IMR-90 (cell line): ENCODE measurements around the gene IGFBPL1. TPM values are rescaled to one million over a fixed set of nuclear protein-coding genes. Genes with fewer than 3 reads are reported as not detected.

Source experiments
- ATAC-seq: fragments of 200-7000 bp; cut with Tn5 transposase; 2 replicates; pipeline ENCODE4 v1.9.1; 2020; ENCODE audit warnings: low read depth, mild to moderate bottlenecking, moderate library complexity
- BruUV-seq: library from RNA; stranded (reverse); fragments of 400-500 nt; replicated peaks from 2 replicates; lab custom pipeline; 2021; lab: Mats Ljungman, UMichigan
- CTCF ChIA-PET: fragments of 300-600 bp; formaldehyde crosslinking; extraction: SDS; loops from one replicate; lab custom pipeline; 2021; ENCODE audit warnings: antibody characterized with exemption; lab: Yijun Ruan, JAX
- POLR2A ChIA-PET: fragments of 300-600 bp; sonication (Branson Sonifier 250); formaldehyde crosslinking; loops from one replicate; lab custom pipeline; 2022; ENCODE audit warnings: antibody characterized with exemption; ENCODE audit not compliant: unreplicated experiment; lab: Charles Lee
- DNase-seq: peaks from one replicate; pipeline ENCODE4 v3.0.0; 2013
- H2AFZ ChIP-seq: replicated peaks from 2 replicates; pipeline ENCODE3; 2013; ENCODE audit warnings: low read length, mild to moderate bottlenecking; ENCODE audit not compliant: poor library complexity
- H2AK5ac ChIP-seq: 2 replicates; pipeline ENCODE4 v1.6.1; 2013; ENCODE audit warnings: low read depth, low read length, inconsistent platforms
- H2AK9ac ChIP-seq: replicated peaks from 2 replicates; pipeline ENCODE3; 2013; ENCODE audit warnings: mild to moderate bottlenecking, low read depth, low read length, moderate library complexity; ENCODE audit not compliant: poor library complexity
- H2BK120ac ChIP-seq: 2 replicates; pipeline ENCODE4 v1.6.1; 2013; ENCODE audit warnings: low read depth, low read length, inconsistent platforms
- H2BK15ac ChIP-seq: 3 replicates; pipeline ENCODE4 v1.6.1; 2013; ENCODE audit warnings: low read depth, low read length, inconsistent platforms
- H2BK20ac ChIP-seq: 2 replicates; pipeline ENCODE4 v1.6.1; 2013; ENCODE audit warnings: low read depth, mild to moderate bottlenecking, inconsistent platforms, low read length, moderate library complexity
- H2BK5ac ChIP-seq: 2 replicates; pipeline ENCODE4 v1.6.1; 2013; ENCODE audit warnings: mild to moderate bottlenecking, low read depth, low read length, inconsistent platforms; ENCODE audit not compliant: poor library complexity, severe bottlenecking
- H3K14ac ChIP-seq: replicated peaks from 2 replicates; pipeline ENCODE4 v1.6.1; 2013; ENCODE audit warnings: low read depth, low read length, inconsistent platforms
- H3K18ac ChIP-seq: 2 replicates; pipeline ENCODE4 v1.6.1; 2013; ENCODE audit warnings: low read depth, low read length, control low read depth
- H3K23ac ChIP-seq: 2 replicates; pipeline ENCODE4 v1.6.1; 2013; ENCODE audit warnings: low read depth, low read length, inconsistent platforms
- H3K27ac ChIP-seq: 2 replicates; pipeline ENCODE4 v1.5.1; 2013; ENCODE audit warnings: mild to moderate bottlenecking, control low read depth, low read length; ENCODE audit not compliant: insufficient read depth
- H3K27me3 ChIP-seq: 2 replicates; pipeline ENCODE4 v1.6.1; 2013; ENCODE audit warnings: low read length; ENCODE audit not compliant: control insufficient read depth, insufficient read depth
- H3K36me3 ChIP-seq: 2 replicates; pipeline ENCODE4 v1.6.1; 2013; ENCODE audit warnings: low read length, mixed read lengths; ENCODE audit not compliant: control insufficient read depth, insufficient read depth
- H3K4ac ChIP-seq: 2 replicates; pipeline ENCODE4 v1.6.1; 2013; ENCODE audit warnings: low read depth, low read length, inconsistent platforms
- H3K4me1 ChIP-seq: 2 replicates; pipeline ENCODE4 v1.6.1; 2013; ENCODE audit warnings: low read length, mixed read lengths; ENCODE audit not compliant: control insufficient read depth, insufficient read depth
- H3K4me2 ChIP-seq: 2 replicates; pipeline ENCODE4 v1.6.1; 2013; ENCODE audit warnings: low read depth, mild to moderate bottlenecking, control low read depth, low read length, moderate library complexity
- H3K4me3 ChIP-seq: 2 replicates; pipeline ENCODE4 v1.5.1; 2013; ENCODE audit warnings: low read depth, mild to moderate bottlenecking, control low read depth, low read length, moderate library complexity; ENCODE audit not compliant: insufficient read depth
- H3K56ac ChIP-seq: 2 replicates; pipeline ENCODE4 v1.6.1; 2013; ENCODE audit warnings: low read length, inconsistent platforms; ENCODE audit not compliant: insufficient read depth; ENCODE audit errors: extremely low read depth
- H3K79me1 ChIP-seq, 2 experiments: 2 replicates each; pipeline ENCODE4 v1.6.1; 2013; ENCODE audit warnings: low read length in 2 of 2, inconsistent platforms in 1 of 2, low read depth in 1 of 2
- H3K9ac ChIP-seq: 2 replicates; pipeline ENCODE4 v1.6.1; 2013; ENCODE audit warnings: low read depth, low read length, control low read depth
- H3K9me1 ChIP-seq: 2 replicates; pipeline ENCODE4 v1.6.1; 2013; ENCODE audit warnings: low read length, inconsistent platforms; ENCODE audit not compliant: insufficient read depth
- H3K9me3 ChIP-seq: 2 replicates; pipeline ENCODE4 v1.6.1; 2013; ENCODE audit warnings: low read length; ENCODE audit not compliant: control insufficient read depth, insufficient read depth
- H4K20me1 ChIP-seq: 2 replicates; pipeline ENCODE4 v1.6.1; 2013; ENCODE audit warnings: low read length, inconsistent platforms; ENCODE audit not compliant: insufficient read depth
- H4K5ac ChIP-seq: 2 replicates; pipeline ENCODE4 v1.6.1; 2013; ENCODE audit warnings: mild to moderate bottlenecking, low read depth, low read length, control low read depth
- H4K8ac ChIP-seq, 2 experiments: 2 replicates each; pipeline ENCODE4 v1.6.1; 2013; ENCODE audit warnings: low read depth in 2 of 2, low read length in 2 of 2, control low read depth in 1 of 2, inconsistent platforms in 1 of 2
- H4K91ac ChIP-seq: 2 replicates; pipeline ENCODE4 v1.6.1; 2013; ENCODE audit warnings: low read depth, low read length, inconsistent platforms; ENCODE audit not compliant: insufficient read depth
- RCOR1 ChIP-seq: IDR thresholded peaks from 2 replicates; pipeline ENCODE4 v1.6.1; 2012; ENCODE audit warnings: mild to moderate bottlenecking, low read length, improper control_type of control experiment; ENCODE audit not compliant: insufficient replicate concordance
- SMC3 ChIP-seq: fragments of 150-350 bp; IDR thresholded peaks from 2 replicates; pipeline ENCODE4 v1.6.1; 2016; ENCODE audit warnings: low read depth, mild to moderate bottlenecking, antibody characterized with exemption, low read length, moderate library complexity
- WGBS, 2 experiments: methylation state at CpG; one replicate each; pipeline versions ENCODE4 v1.1.5 to v1.1.7; 2013; ENCODE audit warnings: missing lambda C conversion rate in 2 of 2; ENCODE audit not compliant: insufficient read length in 1 of 2; ENCODE audit errors: extremely low coverage in 2 of 2; 5-methylcytosine and 5-hydroxymethylcytosine counted together
- dilution Hi-C: fragments of 300-500 bp; cut with HindIII; formaldehyde crosslinking; loops from one replicate; pipeline ENCODE4 v1.14.3; 2018; ENCODE audit warnings: low sequenced_read_pairs; ENCODE audit not compliant: unreplicated experiment
- in situ Hi-C: fragments of 300-500 bp; cut with MboI; formaldehyde crosslinking; loops from 3 replicates; pipeline ENCODE4 v1.14.3; 2019; ENCODE audit warnings: low sequenced_read_pairs, inconsistent platforms, mixed read lengths
- intact Hi-C: fragments of 100-400 bp; cut with micrococcal nuclease; formaldehyde crosslinking; loops from 2 replicates; pipeline ENCODE4 v1.10.0; 2022
- polyA plus RNA-seq, 3 experiments: library from polyadenylated mRNA; depleted of rRNA; stranded (reverse); fragments of >200 nt; gene quantifications; 2 replicates each; pipeline ENCODE4 v1.2.3, GENCODE V29; 2012; ENCODE audit warnings: low replicate concordance in 1 of 3
- total RNA-seq: library from RNA; depleted of rRNA; stranded (reverse); fragments of >200 nt; gene quantifications from 2 replicates; pipeline ENCODE4 v1.2.3, GENCODE V29; 2012

The IGFBPL1 gene
- total and polyA plus RNA-seq, 2 of the 4 experiments (the other 2 are of a cell fraction): not detected

DNA sequence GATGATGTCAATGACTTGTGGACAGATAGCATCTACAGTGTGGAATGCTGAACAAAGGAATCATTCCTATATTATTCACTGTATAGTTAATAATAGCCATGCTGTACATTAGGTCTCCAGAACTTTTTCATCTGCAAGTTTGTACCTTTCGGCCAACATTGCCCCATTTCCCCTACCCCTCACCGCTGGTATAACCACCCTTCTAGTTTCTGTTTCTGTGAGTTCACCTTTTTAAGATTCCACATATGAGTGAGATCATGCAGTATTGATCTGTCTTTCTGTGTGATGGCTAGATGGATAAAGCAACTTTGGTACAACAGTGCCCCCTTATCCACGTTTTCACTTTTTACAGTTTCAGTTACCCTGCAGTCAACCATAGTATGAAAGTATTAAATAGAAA is 50.6 kb downstream of the IGFBPL1 start:
- Histone ChIP-seq H3K4me3 (no peak overlapping the region), H3K9me1 (no peaks in the 10 kb centered on the region), H3K36me3 (no peaks in the 10 kb centered on the region), H2AK9ac (no peak overlapping the region), H3K9ac (no peak overlapping the region), H3K23ac (no peak overlapping the region), H3K56ac (no peak overlapping the region), H3K9me3 (no peaks in the 10 kb centered on the region), H2BK120ac (no peak overlapping the region), H4K20me1 (no peaks in the 10 kb centered on the region), H3K4me1 (no peaks in the 10 kb centered on the region), H3K27ac (no peak overlapping the region), H2AK5ac (no peak overlapping the region), H2BK5ac (no peak overlapping the region), H2BK20ac (no peak overlapping the region), H3K14ac (no peak overlapping the region), H4K5ac (no peak overlapping the region), H3K4me2 (no peak overlapping the region), H3K4ac (no peak overlapping the region), H3K79me1 (no peaks in the 10 kb centered on the region), H2AFZ (no peak overlapping the region), H4K91ac (no peak overlapping the region), H3K27me3 (peaks cover 60% of the 10 kb centered on the region), H2BK15ac (no peak overlapping the region), H3K18ac (no peak overlapping the region), H4K8ac (no peak overlapping the region)
- in situ Hi-C loops: loop anchor here (25.0 kb wide), 1 partner anchor 886 kb away; the partner anchor contains the start of gene POLR1E
- no peak for TF ChIP-seq RCOR1
- TF ChIP-seq SMC3: no peak
- POLR2A ChIA-PET: no interaction called here
- intact Hi-C loops: no loop called here
- DNase-seq (no peak), ATAC-seq (no peak)
- CTCF ChIA-PET: no interaction called here
- no CpG with 5 or more reads among the region's 3 CpGs for WGBS, 2 experiments
- dilution Hi-C loops: no loop called here
- no TSS peak for BruUV-seq
